Measurements from ENCODE around the gene PAQR6. TPM values are rescaled to one million over a fixed set of nuclear protein-coding genes. Genes with fewer than 3 reads are reported as not detected.

The PAQR6 gene
- total and polyA plus RNA-seq, 2 of the 8 experiments (the other 6 are each of a cell fraction or from before 2014, with no cell fraction given) = 7.1 to 11.3 TPM

- TF ChIP-seq CTCF (IDR thresholded peaks at IDR 0.05; ENCODE audit: control extremely low read depth in 1 of 3, insufficient read depth in 1 of 3, low read depth in 1 of 3, low read length in 3 of 3) (no peak), GABPA (IDR thresholded peaks at IDR 0.05; ENCODE audit: borderline replicate concordance, insufficient read depth, low read length) (no peak), SAP30 (IDR thresholded peaks at IDR 0.05; ENCODE audit: insufficient read depth, insufficient replicate concordance, low read length) (no peak), CBX5 (IDR thresholded peaks at IDR 0.05; ENCODE audit: low read depth, low read length) (no peak), POU5F1 (IDR thresholded peaks at IDR 0.05; ENCODE audit: low read depth, low read length) (no peak), KDM1A (IDR thresholded peaks at IDR 0.05; ENCODE audit: borderline replicate concordance, low read length) (no peak), CREB1 (IDR thresholded peaks at IDR 0.05) (no peak), TEAD4 (IDR thresholded peaks at IDR 0.05; ENCODE audit: low read depth, low read length) (no peak), SUZ12 (IDR thresholded peaks at IDR 0.05; ENCODE audit: low read length) (no peak), FOSL1 (IDR thresholded peaks at IDR 0.05; ENCODE audit: insufficient read depth, low read depth, low read length) (no peak), NANOG (IDR thresholded peaks at IDR 0.05; ENCODE audit: insufficient read depth, low read depth, low read length, poor library complexity, severe bottlenecking) (no peak)
Measured at GRCh38 chr1:156276966-156277381, 29.1 kb upstream of the PAQR6 start (continued).
